Epidermal melanocyte (primary cell): ENCODE measurements around the gene DOHH.

Source experiments
- DNase-seq: peaks from one replicate; pipeline ENCODE4 v3.0.0; 2011; ENCODE audit warnings: low spot score; ENCODE audit not compliant: insufficient read length

The DOHH gene

DNA sequence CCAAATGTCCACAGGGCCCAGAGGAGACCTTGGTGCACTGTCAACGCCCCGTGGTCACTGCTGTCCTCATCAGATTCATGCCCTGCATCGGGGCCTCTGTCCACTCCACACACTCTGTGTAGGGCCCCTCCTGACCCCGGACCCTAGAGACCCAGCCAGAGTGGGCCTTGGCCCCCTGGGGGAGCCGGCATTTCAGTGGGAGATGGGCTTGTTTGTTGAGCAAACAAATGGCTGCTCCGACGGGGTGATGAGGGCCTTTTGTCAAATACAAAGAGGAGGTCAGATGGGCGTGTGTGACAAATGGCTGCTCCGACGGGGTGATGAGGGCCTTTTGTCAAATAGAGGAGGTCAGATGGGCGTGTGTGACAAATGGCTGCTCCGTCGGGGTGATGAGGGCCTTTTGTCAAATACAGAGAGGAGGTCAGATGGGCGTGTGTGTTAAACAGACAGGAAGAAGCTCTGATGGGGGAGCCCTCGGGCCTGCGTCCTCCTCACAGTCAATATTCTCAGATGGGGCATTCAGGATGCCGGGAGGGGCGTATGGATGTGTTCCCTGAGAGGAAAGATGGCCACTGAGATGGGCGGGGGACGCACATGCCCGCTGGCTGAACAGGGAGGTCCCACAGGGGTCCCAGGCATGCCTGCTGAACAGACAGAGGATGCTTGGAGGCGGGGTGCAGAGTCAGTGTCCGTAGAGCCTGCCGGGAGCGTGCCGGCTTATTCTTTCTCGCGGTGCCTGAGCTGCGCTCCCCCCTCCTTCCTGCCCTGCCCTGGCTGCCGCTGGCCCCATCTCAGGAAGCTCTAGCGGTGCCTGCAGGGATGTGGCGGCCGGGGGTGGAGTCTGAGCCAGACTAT, 56.4 kb downstream of the DOHH start:
- DNase-seq = peak; percentile 66

GRCh38 chr19:3442487-3443071, 57.9 kb downstream of the DOHH start:
- DNase-seq = no peak

DNA sequence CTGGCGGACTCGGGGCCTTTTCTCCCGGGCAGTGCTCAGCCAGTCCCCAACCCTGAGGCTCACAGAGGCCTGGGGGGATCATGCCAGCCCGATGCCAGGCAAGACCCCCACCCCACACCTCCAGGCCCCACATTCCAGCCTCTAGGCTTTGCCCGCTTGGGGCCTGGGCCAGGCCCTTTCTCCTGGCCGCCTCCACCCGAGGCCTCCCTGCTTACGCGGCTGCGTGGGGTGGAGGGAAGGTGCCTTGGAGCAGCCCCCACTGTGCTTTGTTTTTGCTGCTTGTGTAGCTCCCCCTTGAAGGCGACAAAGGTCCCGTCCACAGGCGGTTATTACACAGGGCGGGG, 58.5 kb downstream of the DOHH start:
- no peak for DNase-seq

DNA sequence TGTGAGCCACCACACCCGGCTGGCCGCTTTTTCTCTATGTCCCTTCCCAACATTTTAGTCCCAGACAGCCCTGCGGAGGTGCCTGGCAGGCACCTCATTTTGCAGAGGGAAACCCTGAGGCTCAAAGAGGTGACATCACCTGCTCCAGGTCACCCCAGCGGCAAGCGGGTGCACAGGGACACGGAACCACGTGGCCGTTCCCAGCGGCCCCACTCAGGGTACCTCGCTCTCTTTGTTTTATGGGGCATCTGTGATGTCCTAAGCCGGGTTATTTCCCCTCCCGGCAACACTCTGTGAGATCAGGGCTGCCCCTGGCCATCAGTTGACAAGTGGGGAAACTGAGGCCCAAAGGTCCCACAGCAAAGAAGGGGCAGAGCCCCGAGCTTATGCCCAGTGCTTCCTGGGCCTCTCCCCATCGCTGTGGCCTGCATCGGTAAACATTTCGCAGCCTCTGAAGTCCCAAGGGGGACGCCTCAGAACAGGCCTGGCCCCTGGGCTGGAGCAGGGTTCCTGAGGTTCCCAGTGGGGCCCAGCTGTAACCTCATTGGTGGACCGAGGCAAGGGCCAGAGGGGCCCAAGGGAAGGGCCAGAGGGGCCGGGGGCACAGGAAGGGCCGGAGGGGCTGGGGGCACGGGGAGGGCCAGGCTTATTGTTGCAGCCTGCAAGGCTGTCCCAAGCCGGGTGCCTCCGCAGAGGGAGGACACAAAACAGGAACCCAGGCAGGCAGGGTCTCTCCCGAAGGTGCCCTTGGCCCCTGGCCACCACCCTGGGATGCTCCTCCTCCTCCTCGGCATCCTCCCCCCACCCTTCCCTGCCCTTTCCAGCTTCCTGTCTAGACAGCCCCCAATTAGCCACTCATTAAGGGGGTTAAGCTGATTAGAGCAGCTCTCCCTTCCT, 59.1 kb downstream of the DOHH start:
- DNase-seq = no peak
